Measurements from ENCODE around the gene CPA5. TPM values are rescaled to one million over a fixed set of nuclear protein-coding genes. Genes with fewer than 3 reads are reported as not detected.
A peak's percentile ranks its signal among the peaks of the same experiment; 100 is the strongest.

CPA5 gene
- total and polyA plus RNA-seq, 2 experiments from 2014 or later: not detected

DNA sequence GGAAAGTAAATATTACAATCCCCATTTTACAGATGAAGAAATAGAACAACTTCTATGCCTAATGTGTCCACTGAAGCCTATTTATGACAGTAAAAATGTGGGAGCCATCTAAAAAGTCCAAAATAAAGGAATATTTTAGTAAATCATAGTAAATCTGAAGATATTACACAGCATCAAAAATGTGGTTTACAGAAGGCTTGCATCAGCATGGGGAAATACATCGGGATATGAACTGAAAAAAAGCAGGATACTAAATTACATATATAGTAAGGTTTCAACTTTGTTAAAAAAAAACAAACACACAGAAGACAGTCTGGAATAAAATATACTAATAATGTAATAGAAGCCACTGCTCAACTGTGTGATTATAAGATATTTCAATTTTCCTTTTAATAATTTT, 56.5 kb downstream of the CPA5 start:
- Histone ChIP-seq H3F3A (replicated peaks; ENCODE audit: low read depth) (no peaks in the 10 kb centered on the region), H4K20me1 (replicated peaks; ENCODE audit: insufficient read depth) (no peaks in the 10 kb centered on the region), H3K4me3 (no peak overlapping the region), H3K27ac (ENCODE audit: low read depth) (no peak overlapping the region), H3K27me3 (ENCODE audit: insufficient read depth) (no peaks in the 10 kb centered on the region), H3K9me2 (ENCODE audit: insufficient read depth) (0 out of 2 replicates have a peak, but pooled peaks cover 4% of the 10 kb centered on the region), H2AFZ (no peak overlapping the region), H3K4me1 (ENCODE audit: insufficient read depth) (peaks cover 11% of the 10 kb centered on the region; the same call in 1 of the 2 replicates), H3K79me2 (replicated peaks; ENCODE audit: insufficient read depth) (no peaks in the 10 kb centered on the region), H3K4me2 (no peak overlapping the region), H3K36me3 (ENCODE audit: insufficient read depth) (no peaks in the 10 kb centered on the region)
- TF ChIP-seq NANOG (IDR thresholded peaks at IDR 0.05; ENCODE audit: borderline replicate concordance): no peak
- no peak for TF ChIP-seq JUNB (IDR thresholded peaks at IDR 0.05; ENCODE audit: unreplicated experiment)
- no peak for TF ChIP-seq CTCF (conservative IDR thresholded peaks at IDR 0.05; ENCODE audit: low read depth in 2 of 2)
- no peak for TF ChIP-seq ZNF462 (CRISPR knock-in tag; IDR thresholded peaks at IDR 0.05)
- TF ChIP-seq, protein P1, sequence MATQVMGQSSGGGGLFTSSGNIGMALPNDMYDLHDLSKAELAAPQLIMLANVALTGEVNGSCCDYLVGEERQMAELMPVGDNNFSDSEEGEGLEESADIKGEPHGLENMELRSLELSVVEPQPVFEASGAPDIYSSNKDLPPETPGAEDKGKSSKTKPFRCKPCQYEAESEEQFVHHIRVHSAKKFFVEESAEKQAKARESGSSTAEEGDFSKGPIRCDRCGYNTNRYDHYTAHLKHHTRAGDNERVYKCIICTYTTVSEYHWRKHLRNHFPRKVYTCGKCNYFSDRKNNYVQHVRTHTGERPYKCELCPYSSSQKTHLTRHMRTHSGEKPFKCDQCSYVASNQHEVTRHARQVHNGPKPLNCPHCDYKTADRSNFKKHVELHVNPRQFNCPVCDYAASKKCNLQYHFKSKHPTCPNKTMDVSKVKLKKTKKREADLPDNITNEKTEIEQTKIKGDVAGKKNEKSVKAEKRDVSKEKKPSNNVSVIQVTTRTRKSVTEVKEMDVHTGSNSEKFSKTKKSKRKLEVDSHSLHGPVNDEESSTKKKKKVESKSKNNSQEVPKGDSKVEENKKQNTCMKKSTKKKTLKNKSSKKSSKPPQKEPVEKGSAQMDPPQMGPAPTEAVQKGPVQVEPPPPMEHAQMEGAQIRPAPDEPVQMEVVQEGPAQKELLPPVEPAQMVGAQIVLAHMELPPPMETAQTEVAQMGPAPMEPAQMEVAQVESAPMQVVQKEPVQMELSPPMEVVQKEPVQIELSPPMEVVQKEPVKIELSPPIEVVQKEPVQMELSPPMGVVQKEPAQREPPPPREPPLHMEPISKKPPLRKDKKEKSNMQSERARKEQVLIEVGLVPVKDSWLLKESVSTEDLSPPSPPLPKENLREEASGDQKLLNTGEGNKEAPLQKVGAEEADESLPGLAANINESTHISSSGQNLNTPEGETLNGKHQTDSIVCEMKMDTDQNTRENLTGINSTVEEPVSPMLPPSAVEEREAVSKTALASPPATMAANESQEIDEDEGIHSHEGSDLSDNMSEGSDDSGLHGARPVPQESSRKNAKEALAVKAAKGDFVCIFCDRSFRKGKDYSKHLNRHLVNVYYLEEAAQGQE (IDR thresholded peaks at IDR 0.05; ENCODE audit: unreplicated experiment): no peak
- TF ChIP-seq EZH2phosphoT487 (IDR thresholded peaks at IDR 0.05; ENCODE audit: unreplicated experiment): no peak
- TF ChIP-seq ZNF331 (CRISPR knock-in tag; IDR thresholded peaks at IDR 0.05; ENCODE audit: low read depth): no peak
- no peak for TF ChIP-seq CREB1 (CRISPR knock-in tag; IDR thresholded peaks at IDR 0.05; ENCODE audit: low read depth)
- TF ChIP-seq STAT1 (IDR thresholded peaks at IDR 0.05; ENCODE audit: unreplicated experiment): no peak
- DNase-seq (ENCODE audit: low spot score) (no peak), ATAC-seq (no peak)
- H3K27ac Mint-ChIP-seq: 0 out of 2 replicates have a peak overlapping the region, but pooled peaks have one; percentile 65
- H3K4me3 Mint-ChIP-seq: no peak overlapping the region
- peaks cover 19% of the 10 kb centered on the region for H3K36me3 Mint-ChIP-seq (ENCODE audit: low read depth)
- no peaks in the 10 kb centered on the region; the same call in 2 of the 3 replicates for H3K9me3 Mint-ChIP-seq
- peaks cover 2% of the 10 kb centered on the region for H3K27me3 Mint-ChIP-seq (ENCODE audit: insufficient read depth, low read depth, poor library complexity)
- peaks cover 17% of the 10 kb centered on the region for H3K4me1 Mint-ChIP-seq

Data from GM23338 (cell line).